Neutrophil (primary cell): ENCODE measurements around the gene PITPNC1.
A peak's percentile ranks its signal among the peaks of the same experiment; 100 is the strongest.
"Not testable (repeated sequence)": the region's sequence is repeated elsewhere in the genome, so short reads cannot be mapped to it uniquely, and the experiment has no call there.

Experiments
- H3K27ac ChIP-seq: fragments of 200-600 bp; sonication (generic); 2 replicates; pipeline ENCODE4 v1.5.1; 2016; ENCODE audit warnings: mild to moderate bottlenecking, moderate library complexity
- H3K27me3 ChIP-seq: fragments of 200-600 bp; sonication (generic); 2 replicates; pipeline ENCODE4 v1.6.0; 2016; ENCODE audit warnings: mild to moderate bottlenecking
- H3K36me3 ChIP-seq: fragments of 200-600 bp; sonication (generic); 2 replicates; pipeline ENCODE4 v1.5.1; 2017
- H3K4me1 ChIP-seq, 2 experiments: fragments of 200-600 bp in 1 of 2; sonication (generic) in 1 of 2; 1 replicate in 1 of 2; 2 replicates in 1 of 2; pipeline versions ENCODE4 v1.5.1 to v1.6.1; 2013 to 2016; ENCODE audit warnings: low read depth in 1 of 2, low read length in 1 of 2, mild to moderate bottlenecking in 1 of 2, moderate library complexity in 1 of 2; ENCODE audit not compliant: control insufficient read depth in 1 of 2, insufficient read depth in 1 of 2
- H3K4me3 ChIP-seq, 2 experiments: fragments of 200-600 bp in 1 of 2; sonication (generic) in 1 of 2; 1 replicate in 1 of 2; 2 replicates in 1 of 2; pipeline ENCODE4 v1.5.1; 2013 to 2016; ENCODE audit warnings: low read depth in 1 of 2, low read length in 1 of 2, mild to moderate bottlenecking in 1 of 2, moderate library complexity in 1 of 2
- H3K9me3 ChIP-seq: fragments of 200-600 bp; sonication (generic); 2 replicates; pipeline ENCODE4 v1.5.1; 2016
- TF ChIP-seq, protein P1 (sequence below): fragments of 200-600 bp; sonication (generic); IDR thresholded peaks from 2 replicates; pipeline ENCODE4 v1.5.1; 2016; ENCODE audit warnings: antibody characterized with exemption

The PITPNC1 gene

DNA sequence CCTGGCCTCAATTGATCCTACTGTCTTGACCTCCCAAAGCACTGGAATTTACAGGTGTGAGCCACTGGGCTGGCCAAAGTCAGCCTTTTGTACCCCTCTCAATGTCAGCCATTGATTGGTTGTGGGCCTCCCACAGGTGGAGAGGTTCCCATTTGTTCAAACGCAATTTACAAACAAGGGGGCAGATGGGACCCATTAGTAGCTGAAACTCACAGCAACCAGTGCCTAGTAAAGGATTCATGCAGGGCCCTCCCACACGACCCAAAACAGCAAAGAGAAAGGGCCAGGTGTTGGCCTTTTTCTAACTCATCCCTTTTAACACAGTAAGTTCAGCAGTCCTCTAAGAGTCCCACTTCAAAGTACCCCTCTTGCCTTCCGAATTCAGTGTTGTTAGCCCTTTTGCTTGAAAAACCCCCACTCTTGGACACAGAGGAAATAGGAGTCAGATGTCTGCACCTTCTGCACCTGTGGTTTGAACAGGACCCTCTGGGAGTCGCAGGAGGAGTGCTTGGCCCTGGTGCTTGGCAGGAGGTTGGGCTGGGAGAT lies 89.2 kb downstream of the PITPNC1 start:
- H3K36me3 ChIP-seq, result no peaks in the 10 kb centered on the region
- H3K4me1 ChIP-seq, result peaks cover 7 to 13% of the 10 kb centered on the region in 2 experiments

DNA sequence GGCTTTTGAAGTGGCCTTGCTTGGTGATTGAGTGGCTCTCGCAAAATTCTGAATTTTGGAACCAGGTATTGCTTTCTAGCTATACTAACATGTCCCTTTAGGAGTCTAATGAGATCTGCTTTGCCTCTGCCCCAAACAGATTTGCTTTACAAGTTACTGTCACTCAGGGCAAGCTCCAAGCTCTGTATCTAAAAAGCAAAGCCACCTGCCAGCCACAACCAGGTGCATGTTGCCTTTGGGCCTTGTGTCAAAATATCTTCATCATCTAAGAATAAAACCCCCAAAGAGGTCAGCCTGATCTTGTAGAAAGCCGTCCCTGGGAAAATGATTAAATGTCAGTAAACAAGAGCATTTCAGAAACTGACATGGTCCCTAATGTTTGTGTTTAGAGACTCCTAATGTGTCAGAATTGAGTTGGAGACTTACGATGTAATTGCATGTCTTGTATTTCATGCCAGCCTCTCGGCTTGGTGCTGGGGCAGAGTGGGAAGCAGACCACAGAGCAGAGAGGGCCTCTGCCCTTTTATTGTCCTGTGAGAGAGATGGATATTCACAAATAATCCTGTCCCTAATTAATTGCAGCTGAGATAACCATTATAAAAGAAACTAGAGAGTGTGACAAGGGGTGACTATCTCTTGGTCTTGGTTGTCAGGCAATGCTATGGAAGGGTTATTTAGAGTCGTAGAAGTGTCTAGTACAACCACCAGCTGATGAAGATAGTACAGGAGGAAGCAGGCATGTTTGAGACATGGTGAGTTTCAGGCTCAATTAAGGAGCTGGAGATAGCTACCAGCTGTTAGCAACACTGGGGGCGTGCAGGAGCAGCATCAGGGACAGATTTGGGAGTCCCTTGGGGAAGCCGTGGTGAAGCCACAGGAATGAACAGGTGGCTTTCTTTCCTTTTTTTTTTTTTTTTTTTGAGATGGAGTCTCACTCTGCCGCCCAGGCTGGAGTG lies 90.7 kb downstream of the PITPNC1 start:
- Histone ChIP-seq H3K27me3 (no peaks in the 10 kb centered on the region), H3K36me3 (no peaks in the 10 kb centered on the region), H3K4me1 (peaks cover 7 to 13% of the 10 kb centered on the region in 2 experiments), H3K4me3 (no peak overlapping the region), H3K27ac (no peak overlapping the region), H3K9me3 (no peaks in the 10 kb centered on the region)
- TF ChIP-seq, protein P1, sequence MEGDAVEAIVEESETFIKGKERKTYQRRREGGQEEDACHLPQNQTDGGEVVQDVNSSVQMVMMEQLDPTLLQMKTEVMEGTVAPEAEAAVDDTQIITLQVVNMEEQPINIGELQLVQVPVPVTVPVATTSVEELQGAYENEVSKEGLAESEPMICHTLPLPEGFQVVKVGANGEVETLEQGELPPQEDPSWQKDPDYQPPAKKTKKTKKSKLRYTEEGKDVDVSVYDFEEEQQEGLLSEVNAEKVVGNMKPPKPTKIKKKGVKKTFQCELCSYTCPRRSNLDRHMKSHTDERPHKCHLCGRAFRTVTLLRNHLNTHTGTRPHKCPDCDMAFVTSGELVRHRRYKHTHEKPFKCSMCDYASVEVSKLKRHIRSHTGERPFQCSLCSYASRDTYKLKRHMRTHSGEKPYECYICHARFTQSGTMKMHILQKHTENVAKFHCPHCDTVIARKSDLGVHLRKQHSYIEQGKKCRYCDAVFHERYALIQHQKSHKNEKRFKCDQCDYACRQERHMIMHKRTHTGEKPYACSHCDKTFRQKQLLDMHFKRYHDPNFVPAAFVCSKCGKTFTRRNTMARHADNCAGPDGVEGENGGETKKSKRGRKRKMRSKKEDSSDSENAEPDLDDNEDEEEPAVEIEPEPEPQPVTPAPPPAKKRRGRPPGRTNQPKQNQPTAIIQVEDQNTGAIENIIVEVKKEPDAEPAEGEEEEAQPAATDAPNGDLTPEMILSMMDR, result no peak

More for the DNA sequence above, 89.2 kb downstream of the PITPNC1 start:
- no peak overlapping the region for H3K27ac ChIP-seq
- H3K4me3 ChIP-seq, result no peak overlapping the region
- H3K9me3 ChIP-seq, result no peaks in the 10 kb centered on the region
- TF ChIP-seq, protein P1, result no peak
- no peaks in the 10 kb centered on the region for H3K27me3 ChIP-seq

DNA sequence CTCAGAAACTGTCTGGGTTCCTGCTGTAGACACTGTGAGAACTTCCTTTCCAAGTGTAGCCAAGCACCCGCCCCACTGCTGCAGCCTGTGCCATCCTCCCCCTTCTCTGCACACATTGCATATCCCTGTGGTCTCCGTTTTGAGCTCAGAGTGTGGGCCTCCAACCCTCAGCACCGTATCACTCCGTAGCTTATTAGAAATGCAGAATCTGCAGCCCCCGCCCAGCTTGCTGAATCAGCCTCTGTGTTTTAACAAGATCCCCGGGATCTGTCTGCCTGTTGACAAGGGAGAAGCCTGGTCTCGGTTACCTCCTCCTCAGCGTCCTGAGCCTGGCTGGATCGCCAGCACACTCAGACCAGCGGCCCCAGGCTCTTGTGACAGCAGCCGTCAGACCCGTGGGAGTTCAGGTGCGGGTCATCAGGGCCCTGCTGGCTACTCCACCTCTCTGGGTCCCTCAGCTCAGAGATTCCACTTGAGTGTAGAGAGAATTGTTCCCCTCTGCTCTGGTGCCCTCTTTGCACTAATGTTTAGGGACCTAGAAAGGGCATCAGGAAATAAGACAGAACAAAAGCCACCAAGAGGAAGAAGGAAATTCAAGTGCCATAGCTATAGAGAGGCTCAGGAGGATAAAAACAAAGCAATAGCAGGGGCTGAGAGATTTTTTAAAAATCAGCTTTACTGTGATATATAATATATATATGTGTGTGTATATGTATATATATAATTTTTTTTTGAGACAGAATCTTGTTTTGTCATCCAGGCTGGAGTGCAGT lies 92.3 kb downstream of the PITPNC1 start:
- H3K9me3 ChIP-seq, result no peaks in the 10 kb centered on the region
- no peak overlapping the region for H3K4me3 ChIP-seq
- TF ChIP-seq, protein P1, result no peak
- H3K27ac ChIP-seq, result peak overlapping the region; percentile 1
- no peaks in the 10 kb centered on the region for H3K36me3 ChIP-seq
- H3K4me1 ChIP-seq, result peaks cover 6 to 12% of the 10 kb centered on the region in 2 experiments
- H3K27me3 ChIP-seq, result no peaks in the 10 kb centered on the region

DNA sequence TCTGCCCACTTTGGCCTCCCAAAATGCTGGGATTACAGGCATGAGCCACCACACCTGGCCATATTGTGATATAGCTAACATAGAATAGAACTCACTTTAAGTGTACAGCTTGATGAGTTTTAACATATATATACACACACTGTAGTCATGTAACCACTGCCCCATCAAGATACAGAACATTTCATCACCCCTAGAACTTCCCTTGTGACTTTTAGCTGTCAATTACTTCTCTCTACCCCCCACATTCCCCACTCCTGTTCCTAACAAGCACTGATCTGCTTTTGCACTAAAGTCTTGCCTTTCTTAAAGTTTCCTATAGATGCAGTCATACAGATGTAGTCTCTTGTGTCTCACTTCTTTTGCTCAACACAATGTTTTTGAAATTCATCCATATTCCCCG lies 93.1 kb downstream of the PITPNC1 start:
- TF ChIP-seq, protein P1, result no peak
- H3K9me3 ChIP-seq, result no peaks in the 10 kb centered on the region
- H3K27ac ChIP-seq, result no peak overlapping the region
- H3K27me3 ChIP-seq, result no peaks in the 10 kb centered on the region
- no peak overlapping the region for H3K4me3 ChIP-seq
- peaks cover 8% of the 10 kb centered on the region in 2 experiments for H3K4me1 ChIP-seq
- no peaks in the 10 kb centered on the region for H3K36me3 ChIP-seq

DNA sequence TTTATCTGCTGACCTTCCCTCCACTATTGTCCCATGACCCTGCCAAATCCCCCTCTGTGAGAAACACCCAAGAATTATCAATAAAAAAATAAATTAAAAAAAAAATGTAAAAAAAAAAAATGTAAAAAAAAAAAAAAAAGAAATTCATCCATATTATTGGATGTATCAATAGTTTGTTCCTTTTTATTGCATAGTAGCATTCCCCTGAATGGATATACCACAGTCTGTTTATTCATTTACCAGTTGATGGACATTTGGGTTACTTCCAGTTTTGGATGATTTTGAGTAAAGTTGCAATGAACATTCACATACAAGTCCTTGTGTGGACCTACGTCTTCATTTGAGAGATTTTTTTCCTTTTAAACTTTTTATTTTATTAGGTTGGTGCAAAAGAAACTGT lies 94.0 kb downstream of the PITPNC1 start:
- H3K4me1 ChIP-seq, result peaks cover 12 to 14% of the 10 kb centered on the region in 2 experiments
- TF ChIP-seq, protein P1, result no peak

DNA sequence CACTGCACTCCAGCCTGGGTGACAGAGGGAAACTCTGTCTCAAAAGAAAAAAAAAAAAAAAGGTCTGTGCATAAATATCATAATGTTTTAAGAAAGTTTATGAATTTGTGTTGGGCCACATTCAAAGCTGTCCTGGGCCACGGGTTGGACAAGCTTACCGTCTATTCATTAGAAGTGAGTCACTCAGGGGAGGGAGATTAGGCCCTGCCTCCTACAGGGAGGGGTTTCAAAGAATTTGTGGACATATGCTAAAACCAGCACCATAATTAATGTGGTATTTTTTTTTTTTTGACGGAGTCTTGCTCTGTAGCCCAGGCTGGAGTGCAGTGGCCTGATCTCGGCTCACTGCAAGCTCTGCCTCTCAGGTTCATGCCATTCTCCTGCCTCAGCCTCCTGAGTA lies 95.5 kb downstream of the PITPNC1 start:
- H3K4me1 ChIP-seq, result peaks cover 12 to 14% of the 10 kb centered on the region in 2 experiments

More for the DNA sequence above, 94.0 kb downstream of the PITPNC1 start:
- Histone ChIP-seq H3K36me3 (no peaks in the 10 kb centered on the region), H3K27ac (no peak overlapping the region), H3K27me3 (no peaks in the 10 kb centered on the region), H3K9me3 (no peaks in the 10 kb centered on the region), H3K4me3 (no peak overlapping the region)

More for the DNA sequence above, 95.5 kb downstream of the PITPNC1 start:
- H3K36me3 ChIP-seq, H3K9me3 ChIP-seq, H3K27ac ChIP-seq, H3K27me3 ChIP-seq, H3K4me3 ChIP-seq: not testable (repeated sequence)
